Neural progenitor cell (in vitro differentiated cells): ENCODE results near the gene TEKT1. TPM values are rescaled to one million over a fixed set of nuclear protein-coding genes. Genes with fewer than 3 reads are reported as not detected.

Source experiments
- DNase-seq: peaks from one replicate; pipeline ENCODE4 v3.0.0-alpha.2; 2016; ENCODE audit warnings: low spot score
- H2AFZ ChIP-seq: fragments of 200-600 bp; sonication (generic); replicated peaks from 2 replicates; pipeline ENCODE4 v1.6.1; 2016; ENCODE audit warnings: antibody characterized with exemption
- H3F3A ChIP-seq: fragments of 200-600 bp; sonication (generic); 2 replicates; pipeline ENCODE4 v1.6.1; 2016; ENCODE audit warnings: antibody characterized with exemption, low read depth
- H3K27ac ChIP-seq: fragments of 200-600 bp; sonication (generic); 2 replicates; pipeline ENCODE4 v1.5.1; 2016; ENCODE audit warnings: mild to moderate bottlenecking
- H3K27me3 ChIP-seq: fragments of 200-600 bp; sonication (generic); 2 replicates; pipeline ENCODE4 v1.6.1; 2016; ENCODE audit warnings: mild to moderate bottlenecking, moderate library complexity
- H3K36me3 ChIP-seq: fragments of 200-600 bp; sonication (generic); 2 replicates; pipeline ENCODE4 v1.5.1; 2016
- H3K4me1 ChIP-seq: fragments of 200-600 bp; sonication (generic); 2 replicates; pipeline ENCODE4 v1.6.1; 2016; ENCODE audit warnings: mixed run types
- H3K4me2 ChIP-seq: fragments of 200-600 bp; sonication (generic); 2 replicates; pipeline ENCODE4 v1.6.1; 2016
- H3K4me3 ChIP-seq: fragments of 200-600 bp; sonication (generic); 2 replicates; pipeline ENCODE4 v1.5.1; 2016
- H3K79me2 ChIP-seq: fragments of 200-600 bp; sonication (generic); 2 replicates; pipeline ENCODE4 v1.6.1; 2016; ENCODE audit warnings: low read depth
- H3K9ac ChIP-seq: fragments of 200-600 bp; sonication (generic); 2 replicates; pipeline ENCODE4 v1.6.1; 2016
- H3K9me3 ChIP-seq: fragments of 200-600 bp; sonication (generic); 2 replicates; pipeline ENCODE4 v1.5.1; 2016; ENCODE audit warnings: low read depth
- H4K20me1 ChIP-seq: fragments of 200-600 bp; sonication (generic); 2 replicates; pipeline ENCODE4 v1.6.1; 2016; ENCODE audit warnings: low read depth
- H3K27ac Mint-ChIP-seq: 3 replicates; pipeline ENCODE4 v1.8.0; 2021; ENCODE audit warnings: mixed read lengths
- H3K27me3 Mint-ChIP-seq: 2 replicates; pipeline ENCODE4 v1.8.0; 2022; ENCODE audit warnings: low read depth, mild to moderate bottlenecking, inconsistent platforms, moderate library complexity, mixed read lengths; ENCODE audit not compliant: insufficient read depth
- H3K36me3 Mint-ChIP-seq: 3 replicates; pipeline ENCODE4 v1.8.0; 2021; ENCODE audit warnings: mixed read lengths
- H3K4me1 Mint-ChIP-seq: 3 replicates; pipeline ENCODE4 v1.8.0; 2021; ENCODE audit warnings: mixed read lengths
- H3K4me3 Mint-ChIP-seq: 3 replicates; pipeline ENCODE4 v1.8.0; 2021; ENCODE audit warnings: mild to moderate bottlenecking, moderate library complexity, mixed read lengths
- H3K9me3 Mint-ChIP-seq: 3 replicates; pipeline ENCODE4 v1.8.0; 2020; ENCODE audit warnings: mixed read lengths
- EZH2 ChIP-seq: fragments of 200-600 bp; sonication (generic); IDR thresholded peaks from 2 replicates; pipeline ENCODE4 v1.6.1; 2017; ENCODE audit warnings: antibody characterized with exemption, mild to moderate bottlenecking, moderate library complexity
- EZH2phosphoT487 ChIP-seq: fragments of 200-600 bp; sonication (generic); IDR thresholded peaks from 2 replicates; pipeline ENCODE4 v1.6.1; 2017; ENCODE audit warnings: antibody characterized with exemption
- total RNA-seq: library from RNA; depleted of rRNA; stranded (reverse); fragments of >200 nt; gene quantifications from 2 replicates; pipeline ENCODE4 v1.2.3, GENCODE V29; 2015; ENCODE audit warnings: low replicate concordance
- TF ChIP-seq, protein P1 (sequence below): fragments of 200-600 bp; sonication (generic); IDR thresholded peaks from 2 replicates; pipeline ENCODE4 v1.5.1; 2017; ENCODE audit warnings: antibody characterized with exemption, mild to moderate bottlenecking

Gene TEKT1
- total RNA-seq, 1 donor from 2014 or later = not detected

DNA sequence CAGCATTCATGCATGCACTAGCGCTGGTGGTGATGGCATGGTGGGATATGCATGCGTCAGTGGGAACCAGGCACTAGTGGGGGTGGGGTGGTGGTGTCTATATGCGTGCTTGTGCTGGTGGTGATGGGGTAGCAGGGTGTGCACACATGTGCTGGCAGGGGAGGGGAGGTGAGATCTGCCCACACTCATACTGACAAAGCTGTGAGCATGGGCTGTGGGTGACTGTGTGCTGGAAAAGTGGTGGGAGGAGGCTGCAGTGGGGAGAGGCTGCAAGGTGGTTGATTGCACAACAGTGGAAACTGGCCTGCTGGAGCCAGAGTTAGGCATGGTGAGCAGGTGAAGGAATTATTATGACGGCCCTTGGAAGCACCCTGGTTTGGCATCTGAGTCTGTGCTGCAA is 31.3 kb upstream of the TEKT1 start:
- peaks cover 2% of the 10 kb centered on the region for H3K9me3 Mint-ChIP-seq
- DNase-seq = no peak
- no peak overlapping the region for H2AFZ ChIP-seq
- peaks cover 3% of the 10 kb centered on the region for H3K27me3 Mint-ChIP-seq
- no peaks in the 10 kb centered on the region for H3K27me3 ChIP-seq
- H3K9ac ChIP-seq = no peak overlapping the region
- H3K36me3 Mint-ChIP-seq = no peaks in the 10 kb centered on the region
- H3K79me2 ChIP-seq = no peaks in the 10 kb centered on the region
- no peaks in the 10 kb centered on the region for H3F3A ChIP-seq
- H3K4me3 ChIP-seq = no peak overlapping the region
- no peak overlapping the region for H3K27ac ChIP-seq
- no peaks in the 10 kb centered on the region for H3K36me3 ChIP-seq
- no peak overlapping the region for H3K4me2 ChIP-seq
- no peak overlapping the region for H3K4me3 Mint-ChIP-seq
- no peaks in the 10 kb centered on the region for H3K4me1 ChIP-seq
- no peaks in the 10 kb centered on the region for H3K9me3 ChIP-seq
- TF ChIP-seq, protein P1, sequence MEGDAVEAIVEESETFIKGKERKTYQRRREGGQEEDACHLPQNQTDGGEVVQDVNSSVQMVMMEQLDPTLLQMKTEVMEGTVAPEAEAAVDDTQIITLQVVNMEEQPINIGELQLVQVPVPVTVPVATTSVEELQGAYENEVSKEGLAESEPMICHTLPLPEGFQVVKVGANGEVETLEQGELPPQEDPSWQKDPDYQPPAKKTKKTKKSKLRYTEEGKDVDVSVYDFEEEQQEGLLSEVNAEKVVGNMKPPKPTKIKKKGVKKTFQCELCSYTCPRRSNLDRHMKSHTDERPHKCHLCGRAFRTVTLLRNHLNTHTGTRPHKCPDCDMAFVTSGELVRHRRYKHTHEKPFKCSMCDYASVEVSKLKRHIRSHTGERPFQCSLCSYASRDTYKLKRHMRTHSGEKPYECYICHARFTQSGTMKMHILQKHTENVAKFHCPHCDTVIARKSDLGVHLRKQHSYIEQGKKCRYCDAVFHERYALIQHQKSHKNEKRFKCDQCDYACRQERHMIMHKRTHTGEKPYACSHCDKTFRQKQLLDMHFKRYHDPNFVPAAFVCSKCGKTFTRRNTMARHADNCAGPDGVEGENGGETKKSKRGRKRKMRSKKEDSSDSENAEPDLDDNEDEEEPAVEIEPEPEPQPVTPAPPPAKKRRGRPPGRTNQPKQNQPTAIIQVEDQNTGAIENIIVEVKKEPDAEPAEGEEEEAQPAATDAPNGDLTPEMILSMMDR = no peak
- TF ChIP-seq EZH2phosphoT487 = no peak
- TF ChIP-seq EZH2 = no peak
- H4K20me1 ChIP-seq = no peaks in the 10 kb centered on the region
- no peaks in the 10 kb centered on the region for H3K4me1 Mint-ChIP-seq
- no peak overlapping the region for H3K27ac Mint-ChIP-seq

DNA sequence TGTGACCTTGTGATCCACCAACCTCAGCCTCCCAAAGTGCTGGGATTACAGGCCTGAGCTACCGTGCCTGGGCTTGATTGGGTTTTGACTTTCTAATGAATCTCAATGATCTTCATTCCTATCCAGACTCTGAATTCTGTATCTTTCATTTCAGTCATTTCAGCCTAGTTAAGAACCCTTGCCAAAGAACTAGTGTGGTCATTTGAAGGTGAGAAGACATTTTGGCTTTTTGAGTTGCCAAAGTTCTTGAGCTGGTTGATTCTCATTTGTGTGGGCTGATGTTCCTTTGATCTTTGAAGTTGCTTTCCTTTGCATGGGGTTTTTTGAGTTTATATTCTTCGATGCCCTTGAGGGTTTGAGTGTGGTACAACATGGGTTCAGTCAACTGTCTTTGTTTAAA is 30.6 kb upstream of the TEKT1 start:
- Histone ChIP-seq H3K79me2 (no peaks in the 10 kb centered on the region), H3K9me3 (no peaks in the 10 kb centered on the region), H3K27ac (no peak overlapping the region), H3K4me2 (no peak overlapping the region), H3K27me3 (no peaks in the 10 kb centered on the region), H2AFZ (no peak overlapping the region), H3K36me3 (no peaks in the 10 kb centered on the region), H3F3A (no peaks in the 10 kb centered on the region), H3K4me3 (no peak overlapping the region), H3K4me1 (no peaks in the 10 kb centered on the region), H4K20me1 (no peaks in the 10 kb centered on the region), H3K9ac (no peak overlapping the region)
- no peak overlapping the region for H3K27ac Mint-ChIP-seq
- peaks cover 4% of the 10 kb centered on the region for H3K9me3 Mint-ChIP-seq
- TF ChIP-seq EZH2 (no peak), EZH2phosphoT487 (no peak)
- TF ChIP-seq, protein P1 = no peak
- no peaks in the 10 kb centered on the region for H3K36me3 Mint-ChIP-seq
- no peaks in the 10 kb centered on the region for H3K4me1 Mint-ChIP-seq
- DNase-seq = no peak
- H3K4me3 Mint-ChIP-seq = no peak overlapping the region
- H3K27me3 Mint-ChIP-seq = peaks cover 3% of the 10 kb centered on the region

DNA sequence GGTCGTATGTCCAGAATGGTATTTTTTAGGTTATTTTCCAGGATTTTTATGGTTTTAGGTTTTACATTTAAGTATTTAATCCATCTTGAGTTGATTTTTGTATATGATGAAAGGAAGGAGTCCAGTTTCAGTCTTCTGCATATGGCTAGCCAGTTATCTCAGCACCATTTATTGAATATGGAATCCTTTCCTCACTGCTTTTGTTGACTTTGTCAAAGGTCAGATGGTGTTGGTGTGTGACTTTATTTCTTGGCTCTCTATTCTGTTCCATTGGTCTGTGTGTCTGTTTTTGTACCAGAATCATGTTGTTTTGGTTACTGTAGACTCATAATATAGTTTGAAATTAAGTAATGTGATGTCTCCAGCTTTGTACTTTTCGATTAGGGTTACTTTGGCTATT is 26.4 kb upstream of the TEKT1 start:
- TF ChIP-seq, protein P1 = no peak
- TF ChIP-seq EZH2phosphoT487 (no peak), EZH2 (no peak)
- H3K4me3 ChIP-seq = no peak overlapping the region
- Mint-ChIP-seq H3K4me1 (peaks cover 3% of the 10 kb centered on the region), H3K9me3 (peaks cover 4% of the 10 kb centered on the region), H3K27me3 (peaks cover 3% of the 10 kb centered on the region), H3K36me3 (no peaks in the 10 kb centered on the region), H3K27ac (no peak overlapping the region), H3K4me3 (no peak overlapping the region)
- no peak overlapping the region for H3K4me2 ChIP-seq
- H3K27me3 ChIP-seq = no peaks in the 10 kb centered on the region
- H3K9ac ChIP-seq = no peak overlapping the region
- H3K4me1 ChIP-seq = no peaks in the 10 kb centered on the region
- no peak for DNase-seq
- no peak overlapping the region for H3K27ac ChIP-seq
- H4K20me1 ChIP-seq = no peaks in the 10 kb centered on the region
- H3K36me3 ChIP-seq = no peaks in the 10 kb centered on the region
- no peak overlapping the region for H2AFZ ChIP-seq
- H3K9me3 ChIP-seq = no peaks in the 10 kb centered on the region
- no peaks in the 10 kb centered on the region for H3F3A ChIP-seq
- no peaks in the 10 kb centered on the region for H3K79me2 ChIP-seq

DNA sequence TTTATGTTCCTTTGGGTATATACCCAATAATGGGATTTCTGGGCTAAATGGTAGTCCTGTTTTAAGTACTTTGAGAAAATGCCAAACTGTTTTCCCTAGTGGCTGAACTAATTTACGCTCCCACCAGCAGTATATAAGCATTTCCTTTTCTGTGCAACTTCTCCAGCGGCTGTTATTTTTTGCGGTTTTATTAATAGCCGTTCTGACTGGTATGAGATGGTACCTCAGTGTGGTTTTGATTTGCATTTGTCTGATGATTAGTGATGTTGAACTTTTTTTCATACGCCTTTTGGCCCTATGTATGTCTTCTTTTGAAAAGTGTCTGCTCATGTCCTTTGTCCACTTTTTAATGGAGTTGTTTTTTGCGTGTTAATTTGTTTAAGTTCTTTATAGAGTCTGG is 25.8 kb upstream of the TEKT1 start:
- H4K20me1 ChIP-seq = no peaks in the 10 kb centered on the region
- no peaks in the 10 kb centered on the region for H3K79me2 ChIP-seq
- H3K4me1 ChIP-seq = no peaks in the 10 kb centered on the region
- H3K4me2 ChIP-seq = no peak overlapping the region
- no peaks in the 10 kb centered on the region for H3K36me3 ChIP-seq
- no peak overlapping the region for H3K4me3 ChIP-seq
- H3F3A ChIP-seq = no peaks in the 10 kb centered on the region
- no peaks in the 10 kb centered on the region for H3K9me3 ChIP-seq
- Mint-ChIP-seq H3K4me3 (no peak overlapping the region), H3K4me1 (peaks cover 3% of the 10 kb centered on the region), H3K36me3 (no peaks in the 10 kb centered on the region), H3K27ac (no peak overlapping the region), H3K9me3 (peaks cover 4% of the 10 kb centered on the region), H3K27me3 (peaks cover 3% of the 10 kb centered on the region)
- no peak for TF ChIP-seq EZH2phosphoT487
- TF ChIP-seq, protein P1 = no peak
- no peak overlapping the region for H3K9ac ChIP-seq
- no peak overlapping the region for H2AFZ ChIP-seq
- no peak overlapping the region for H3K27ac ChIP-seq
- H3K27me3 ChIP-seq = no peaks in the 10 kb centered on the region
- no peak for DNase-seq
